Measurements from ENCODE around the gene TBC1D17. TPM values are rescaled to one million over a fixed set of nuclear protein-coding genes. Genes with fewer than 3 reads are reported as not detected.

TBC1D17 gene
- total and polyA plus RNA-seq, 2 donors = 2.9 to 69.7 TPM

GRCh38 chr19:49906879-49907564 lies 29.5 kb downstream of the TBC1D17 start:
- H3K27me3 ChIP-seq (ENCODE audit: control insufficient read depth in 2 of 2, insufficient read depth in 1 of 2, low read length in 1 of 2) = no peaks in the 10 kb centered on the region
- no peaks in the 10 kb centered on the region for H3K9me3 ChIP-seq (ENCODE audit: control insufficient read depth in 2 of 2, insufficient read depth in 1 of 2, low read length in 1 of 2)
- peaks cover 0 to 11% of the 10 kb centered on the region in 2 donors for H3K4me1 ChIP-seq (ENCODE audit: control insufficient read depth in 2 of 2, insufficient read depth in 2 of 2, low read length in 2 of 2)
- H3K27ac ChIP-seq (ENCODE audit: low read depth in 1 of 2, low read length in 1 of 2) = no peak overlapping the region
- 94% methylated on average over 16 of the region's 16 CpGs for whole genome bisulfite sequencing
- peaks cover 46 to 51% of the 10 kb centered on the region in 2 donors for H3K36me3 ChIP-seq (ENCODE audit: control insufficient read depth in 2 of 2, insufficient read depth in 2 of 2, low read length in 1 of 2)
- no peak for DNase-seq (ENCODE audit: low read depth in 6 of 9, low spot score in 9 of 9)
- no peak overlapping the region for H3K4me3 ChIP-seq (ENCODE audit: low read length in 2 of 2)

- H3K4me3 ChIP-seq (ENCODE audit: low read length in 2 of 2) = no peak overlapping the region
- H3K27ac ChIP-seq (ENCODE audit: low read depth in 1 of 2, low read length in 1 of 2) = no peak overlapping the region
- H3K9me3 ChIP-seq (ENCODE audit: control insufficient read depth in 2 of 2, insufficient read depth in 1 of 2, low read length in 1 of 2) = no peaks in the 10 kb centered on the region
- WGBS = 97% methylated on average over 23 of the region's 23 CpGs
- no peaks in the 10 kb centered on the region for H3K27me3 ChIP-seq (ENCODE audit: control insufficient read depth in 2 of 2, insufficient read depth in 1 of 2, low read length in 1 of 2)
- peaks cover 0 to 11% of the 10 kb centered on the region in 2 donors for H3K4me1 ChIP-seq (ENCODE audit: control insufficient read depth in 2 of 2, insufficient read depth in 2 of 2, low read length in 2 of 2)
- DNase-seq (ENCODE audit: low read depth in 6 of 9, low spot score in 9 of 9) = no peak
- H3K36me3 ChIP-seq (ENCODE audit: control insufficient read depth in 2 of 2, insufficient read depth in 2 of 2, low read length in 1 of 2) = peaks cover 52 to 58% of the 10 kb centered on the region in 2 donors
Measured at GRCh38 chr19:49907745-49908446, 30.4 kb downstream of the TBC1D17 start.

GRCh38 chr19:49908480-49909420 lies 31.2 kb downstream of the TBC1D17 start:
- Histone ChIP-seq H3K27me3 (ENCODE audit: control insufficient read depth in 2 of 2, insufficient read depth in 1 of 2, low read length in 1 of 2) (no peaks in the 10 kb centered on the region), H3K4me3 (ENCODE audit: low read length in 2 of 2) (no peak overlapping the region), H3K27ac (ENCODE audit: low read depth in 1 of 2, low read length in 1 of 2) (no peak overlapping the region), H3K36me3 (ENCODE audit: control insufficient read depth in 2 of 2, insufficient read depth in 2 of 2, low read length in 1 of 2) (peaks cover 61 to 66% of the 10 kb centered on the region in 2 donors), H3K4me1 (ENCODE audit: control insufficient read depth in 2 of 2, insufficient read depth in 2 of 2, low read length in 2 of 2) (peaks cover 0 to 11% of the 10 kb centered on the region in 2 donors), H3K9me3 (ENCODE audit: control insufficient read depth in 2 of 2, insufficient read depth in 1 of 2, low read length in 1 of 2) (no peaks in the 10 kb centered on the region)
- WGBS = 99% methylated on average over 37 of the region's 37 CpGs
- no peak for DNase-seq (ENCODE audit: low read depth in 6 of 9, low spot score in 9 of 9)

GRCh38 chr19:49910179-49910578 lies 32.7 kb downstream of the TBC1D17 start:
- H3K4me1 ChIP-seq (ENCODE audit: control insufficient read depth in 2 of 2, insufficient read depth in 2 of 2, low read length in 2 of 2) = peaks cover 0 to 11% of the 10 kb centered on the region in 2 donors
- WGBS = 96% methylated on average over 5 of the region's 5 CpGs
- H3K36me3 ChIP-seq (ENCODE audit: control insufficient read depth in 2 of 2, insufficient read depth in 2 of 2, low read length in 1 of 2) = peaks cover 72 to 79% of the 10 kb centered on the region in 2 donors
- H3K27ac ChIP-seq (ENCODE audit: low read depth in 1 of 2, low read length in 1 of 2) = peak overlapping the region in 1 of 2 donors; percentile 59
- no peaks in the 10 kb centered on the region for H3K9me3 ChIP-seq (ENCODE audit: control insufficient read depth in 2 of 2, insufficient read depth in 1 of 2, low read length in 1 of 2)
- DNase-seq (ENCODE audit: low read depth in 6 of 9, low spot score in 9 of 9) = no peak
- H3K27me3 ChIP-seq (ENCODE audit: control insufficient read depth in 2 of 2, insufficient read depth in 1 of 2, low read length in 1 of 2) = no peaks in the 10 kb centered on the region
- H3K4me3 ChIP-seq (ENCODE audit: low read length in 2 of 2) = no peak overlapping the region

GRCh38 chr19:49911381-49912145 lies 34.1 kb downstream of the TBC1D17 start:
- Histone ChIP-seq H3K9me3 (ENCODE audit: control insufficient read depth in 2 of 2, insufficient read depth in 1 of 2, low read length in 1 of 2) (no peaks in the 10 kb centered on the region), H3K27ac (ENCODE audit: low read depth in 1 of 2, low read length in 1 of 2) (peak overlapping the region in 1 of 2 donors; percentile 71), H3K36me3 (ENCODE audit: control insufficient read depth in 2 of 2, insufficient read depth in 2 of 2, low read length in 1 of 2) (peaks cover 78 to 81% of the 10 kb centered on the region in 2 donors), H3K27me3 (ENCODE audit: control insufficient read depth in 2 of 2, insufficient read depth in 1 of 2, low read length in 1 of 2) (no peaks in the 10 kb centered on the region), H3K4me1 (ENCODE audit: control insufficient read depth in 2 of 2, insufficient read depth in 2 of 2, low read length in 2 of 2) (peaks cover 0 to 11% of the 10 kb centered on the region in 2 donors), H3K4me3 (ENCODE audit: low read length in 2 of 2) (no peak overlapping the region)
- peak in 1 of 9 donors; percentile 32 for DNase-seq (ENCODE audit: low read depth in 6 of 9, low spot score in 9 of 9)
- 83% methylated on average over 9 of the region's 9 CpGs for WGBS

GRCh38 chr19:49912965-49913685 lies 35.6 kb downstream of the TBC1D17 start:
- no peak overlapping the region for H3K27ac ChIP-seq (ENCODE audit: low read depth in 1 of 2, low read length in 1 of 2)
- H3K9me3 ChIP-seq (ENCODE audit: control insufficient read depth in 2 of 2, insufficient read depth in 1 of 2, low read length in 1 of 2) = no peaks in the 10 kb centered on the region
- WGBS = 93% methylated on average over 21 of the region's 21 CpGs
- H3K36me3 ChIP-seq (ENCODE audit: control insufficient read depth in 2 of 2, insufficient read depth in 2 of 2, low read length in 1 of 2) = peaks cover 68 to 81% of the 10 kb centered on the region in 2 donors
- peaks cover 0 to 15% of the 10 kb centered on the region in 2 donors for H3K4me1 ChIP-seq (ENCODE audit: control insufficient read depth in 2 of 2, insufficient read depth in 2 of 2, low read length in 2 of 2)
- no peaks in the 10 kb centered on the region for H3K27me3 ChIP-seq (ENCODE audit: control insufficient read depth in 2 of 2, insufficient read depth in 1 of 2, low read length in 1 of 2)
- no peak for DNase-seq (ENCODE audit: low read depth in 6 of 9, low spot score in 9 of 9)
- no peak overlapping the region for H3K4me3 ChIP-seq (ENCODE audit: low read length in 2 of 2)

GRCh38 chr19:49913720-49914119 lies 36.2 kb downstream of the TBC1D17 start:
- H3K9me3 ChIP-seq (ENCODE audit: control insufficient read depth in 2 of 2, insufficient read depth in 1 of 2, low read length in 1 of 2) = no peaks in the 10 kb centered on the region
- no peak overlapping the region for H3K4me3 ChIP-seq (ENCODE audit: low read length in 2 of 2)
- no peak overlapping the region for H3K27ac ChIP-seq (ENCODE audit: low read depth in 1 of 2, low read length in 1 of 2)
- 96% methylated on average over 10 of the region's 10 CpGs for WGBS
- no peaks in the 10 kb centered on the region for H3K27me3 ChIP-seq (ENCODE audit: control insufficient read depth in 2 of 2, insufficient read depth in 1 of 2, low read length in 1 of 2)
- peaks cover 0 to 15% of the 10 kb centered on the region in 2 donors for H3K4me1 ChIP-seq (ENCODE audit: control insufficient read depth in 2 of 2, insufficient read depth in 2 of 2, low read length in 2 of 2)
- peaks cover 62 to 80% of the 10 kb centered on the region in 2 donors for H3K36me3 ChIP-seq (ENCODE audit: control insufficient read depth in 2 of 2, insufficient read depth in 2 of 2, low read length in 1 of 2)
- DNase-seq (ENCODE audit: low read depth in 6 of 9, low spot score in 9 of 9) = no peak

- no peak for DNase-seq (ENCODE audit: low read depth in 6 of 9, low spot score in 9 of 9)
- Histone ChIP-seq H3K4me1 (ENCODE audit: control insufficient read depth in 2 of 2, insufficient read depth in 2 of 2, low read length in 2 of 2) (peaks cover 0 to 15% of the 10 kb centered on the region in 2 donors), H3K4me3 (ENCODE audit: low read length in 2 of 2) (no peak overlapping the region), H3K27me3 (ENCODE audit: control insufficient read depth in 2 of 2, insufficient read depth in 1 of 2, low read length in 1 of 2) (no peaks in the 10 kb centered on the region), H3K36me3 (ENCODE audit: control insufficient read depth in 2 of 2, insufficient read depth in 2 of 2, low read length in 1 of 2) (peaks cover 50 to 75% of the 10 kb centered on the region in 2 donors), H3K9me3 (ENCODE audit: control insufficient read depth in 2 of 2, insufficient read depth in 1 of 2, low read length in 1 of 2) (no peaks in the 10 kb centered on the region), H3K27ac (ENCODE audit: low read depth in 1 of 2, low read length in 1 of 2) (no peak overlapping the region)
- WGBS = 98% methylated on average over 6 of the region's 6 CpGs
Measured at GRCh38 chr19:49915271-49915670, 37.8 kb downstream of the TBC1D17 start.

All from thymus (tissue), 11 donors.